GM21737 (cell line): Measurements from ENCODE around the gene IDH3B.
A peak's percentile ranks its signal among the peaks of the same experiment; 100 is the strongest.
"Not testable (repeated sequence)": the region's sequence is repeated elsewhere in the genome, so short reads cannot be mapped to it uniquely, and the experiment has no call there.

Source experiments
- ATAC-seq: cut with Tn5 transposase; IDR thresholded peaks from one replicate; pipeline ENCODE4 v1.9.1; 2021; ENCODE audit warnings: mild to moderate bottlenecking, moderate library complexity; ENCODE audit not compliant: unreplicated experiment

The IDH3B gene

GRCh38 chr20:2663887-2664719, at the start of gene IDH3B:
IDH3B (minus strand) TSS chr20:2664216; CDS start chr20:2664188, 28 bp downstream.
- ATAC-seq = peak; percentile 87

- ATAC-seq = no peak
Measured at GRCh38 chr20:2713285-2713684, 49.3 kb upstream of the IDH3B start.

GRCh38 chr20:2709205-2709981, 45.4 kb upstream of the IDH3B start:
- no peak for ATAC-seq

- no peak for ATAC-seq
Measured at GRCh38 chr20:2708665-2709064, 44.6 kb upstream of the IDH3B start.

- ATAC-seq = no peak
Measured at GRCh38 chr20:2708073-2708415, 44.0 kb upstream of the IDH3B start.

- no peak for ATAC-seq
Measured at GRCh38 chr20:2707353-2708072, 43.5 kb upstream of the IDH3B start.

- ATAC-seq = no peak
Measured at GRCh38 chr20:2706688-2707352, 42.8 kb upstream of the IDH3B start.

GRCh38 chr20:2705931-2706645, 42.1 kb upstream of the IDH3B start:
- no peak for ATAC-seq

- no peak for ATAC-seq
Measured at GRCh38 chr20:2703716-2704475, 39.9 kb upstream of the IDH3B start.

- no peak for ATAC-seq
Measured at GRCh38 chr20:2701671-2702081, 37.7 kb upstream of the IDH3B start.

- ATAC-seq = no peak
Measured at GRCh38 chr20:2700913-2701620, 37.1 kb upstream of the IDH3B start.

GRCh38 chr20:2699775-2700413, 35.9 kb upstream of the IDH3B start:
- no peak for ATAC-seq

GRCh38 chr20:2698912-2699311, 34.9 kb upstream of the IDH3B start:
- ATAC-seq = no peak

GRCh38 chr20:2698186-2698817, 34.3 kb upstream of the IDH3B start:
- no peak for ATAC-seq

GRCh38 chr20:2697768-2698167, 33.8 kb upstream of the IDH3B start:
- no peak for ATAC-seq

- ATAC-seq = no peak
Measured at GRCh38 chr20:2696646-2697045, 32.6 kb upstream of the IDH3B start.

- not testable (repeated sequence) for ATAC-seq
Measured at GRCh38 chr20:2695984-2696525, 32.0 kb upstream of the IDH3B start.
